ENCODE data around the gene RNU7-1. TPM values are rescaled to one million over a fixed set of nuclear protein-coding genes. Genes with fewer than 3 reads are reported as not detected.

Gene RNU7-1
- total and polyA plus RNA-seq, 3 donors from 2014 or later, result not detected

DNA sequence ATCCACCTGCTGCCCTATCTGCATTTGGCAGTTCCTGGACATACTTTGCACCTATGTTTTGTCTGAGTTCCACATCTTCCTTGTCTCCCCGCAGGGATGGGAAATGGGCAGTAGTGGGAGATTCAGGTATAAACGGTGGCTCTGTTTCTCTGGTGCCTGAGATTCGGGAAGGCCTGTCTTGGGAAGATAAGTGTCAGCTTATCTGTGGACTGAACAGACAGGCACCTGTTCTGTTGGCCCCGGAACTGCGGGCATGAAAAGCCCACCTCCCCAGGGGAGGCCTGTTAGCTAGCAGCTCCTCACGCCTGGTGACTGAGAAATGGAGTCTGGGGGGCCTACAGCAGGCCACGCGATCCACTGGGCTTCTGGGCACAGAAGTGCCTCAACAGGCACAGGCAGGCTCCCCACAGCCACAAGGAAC is 21.0 kb downstream of the RNU7-1 start:
- H3K9me3 ChIP-seq, result no peaks in the 10 kb centered on the region
- no peak overlapping the region for H3K4me3 ChIP-seq
- H3K27me3 ChIP-seq, result no peaks in the 10 kb centered on the region
- 63 to 75% methylated on average over 5 to 8 of the region's 8 CpGs for WGBS, 2 donors
- intact Hi-C loops (cut with DNase I; ENCODE audit: low total_unique reads), result no loop called here
- H3K4me1 ChIP-seq, result peaks cover 33% of the 10 kb centered on the region
- H3K36me3 ChIP-seq (ENCODE audit: low read depth, missing control alignments), result no peaks in the 10 kb centered on the region
- peak overlapping the region in 1 of 2 donors; percentile 79 for H3K27ac ChIP-seq
- TF ChIP-seq, protein P1, sequence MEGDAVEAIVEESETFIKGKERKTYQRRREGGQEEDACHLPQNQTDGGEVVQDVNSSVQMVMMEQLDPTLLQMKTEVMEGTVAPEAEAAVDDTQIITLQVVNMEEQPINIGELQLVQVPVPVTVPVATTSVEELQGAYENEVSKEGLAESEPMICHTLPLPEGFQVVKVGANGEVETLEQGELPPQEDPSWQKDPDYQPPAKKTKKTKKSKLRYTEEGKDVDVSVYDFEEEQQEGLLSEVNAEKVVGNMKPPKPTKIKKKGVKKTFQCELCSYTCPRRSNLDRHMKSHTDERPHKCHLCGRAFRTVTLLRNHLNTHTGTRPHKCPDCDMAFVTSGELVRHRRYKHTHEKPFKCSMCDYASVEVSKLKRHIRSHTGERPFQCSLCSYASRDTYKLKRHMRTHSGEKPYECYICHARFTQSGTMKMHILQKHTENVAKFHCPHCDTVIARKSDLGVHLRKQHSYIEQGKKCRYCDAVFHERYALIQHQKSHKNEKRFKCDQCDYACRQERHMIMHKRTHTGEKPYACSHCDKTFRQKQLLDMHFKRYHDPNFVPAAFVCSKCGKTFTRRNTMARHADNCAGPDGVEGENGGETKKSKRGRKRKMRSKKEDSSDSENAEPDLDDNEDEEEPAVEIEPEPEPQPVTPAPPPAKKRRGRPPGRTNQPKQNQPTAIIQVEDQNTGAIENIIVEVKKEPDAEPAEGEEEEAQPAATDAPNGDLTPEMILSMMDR (IDR thresholded peaks at IDR 0.05), result no peak
- TF ChIP-seq POLR2A (IDR thresholded peaks at IDR 0.05), result no peak
- no peak for DNase-seq

DNA sequence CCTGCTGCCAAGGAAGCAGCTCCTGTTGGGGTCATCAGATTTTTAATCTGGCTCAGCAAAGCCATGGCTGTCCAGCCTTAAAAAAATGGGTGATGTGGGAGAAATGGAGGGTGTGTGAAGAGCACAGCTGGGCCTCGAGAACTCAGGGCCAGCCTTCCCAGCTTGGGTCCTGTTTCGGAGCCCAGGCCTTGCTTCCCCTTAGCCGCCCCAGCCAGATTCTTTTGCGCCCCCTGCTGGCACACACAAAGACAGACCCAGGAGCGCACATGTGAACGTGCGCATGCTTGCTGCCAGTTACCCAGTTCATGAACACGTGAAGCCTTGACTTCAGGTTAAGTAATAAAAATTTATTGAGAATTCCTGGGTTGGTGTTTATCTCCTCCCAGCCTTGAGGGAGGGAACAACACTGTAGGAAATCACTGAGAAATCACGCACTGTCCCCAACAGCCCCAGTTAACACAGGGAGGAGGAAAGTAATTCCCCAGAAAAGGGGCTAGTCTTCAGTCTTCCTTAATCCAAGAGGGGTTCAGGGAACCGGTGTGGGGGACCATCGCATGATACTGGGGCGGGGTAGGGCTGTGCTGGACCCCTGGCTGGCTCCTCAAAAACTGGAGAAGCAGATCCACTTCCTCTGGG is 21.5 kb downstream of the RNU7-1 start:
- peak; percentile 85 for DNase-seq
- H3K27me3 ChIP-seq, result no peaks in the 10 kb centered on the region
- intact Hi-C loops (cut with DNase I; ENCODE audit: low total_unique reads), result no loop called here
- H3K9me3 ChIP-seq, result no peaks in the 10 kb centered on the region
- peak overlapping the region in 1 of 2 donors; percentile 79 for H3K27ac ChIP-seq
- no peak overlapping the region for H3K4me3 ChIP-seq
- no peak for TF ChIP-seq POLR2A (IDR thresholded peaks at IDR 0.05)
- TF ChIP-seq, protein P1 (IDR thresholded peaks at IDR 0.05), result peak; percentile 83 to 92 (median 88)
- 34 to 57% methylated on average over 11 to 12 of the region's 12 CpGs for WGBS, 2 donors
- H3K36me3 ChIP-seq (ENCODE audit: low read depth, missing control alignments), result no peaks in the 10 kb centered on the region
- H3K4me1 ChIP-seq, result peaks cover 34% of the 10 kb centered on the region

DNA sequence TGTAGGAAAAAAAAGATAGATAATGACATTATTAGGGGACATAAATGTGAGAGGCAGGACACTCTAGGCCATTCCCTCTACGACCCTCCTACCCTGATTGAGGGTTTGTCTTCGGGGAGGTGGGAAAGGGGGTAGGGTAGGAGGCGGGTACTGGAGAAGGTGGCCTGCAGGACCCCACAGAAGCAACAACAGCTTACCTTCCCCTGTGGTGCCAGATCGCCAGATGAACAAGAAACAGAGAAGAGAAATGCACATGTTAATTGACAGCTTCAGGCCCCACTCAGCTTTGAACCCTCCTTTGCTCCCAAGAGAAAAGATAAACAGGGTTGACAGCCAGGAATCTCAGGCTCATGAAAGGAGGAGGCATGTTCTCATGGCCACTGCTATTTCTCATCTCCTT is 22.1 kb downstream of the RNU7-1 start:
- H3K36me3 ChIP-seq (ENCODE audit: low read depth, missing control alignments), result no peaks in the 10 kb centered on the region
- 73 to 85% methylated on average over 3 to 4 of the region's 4 CpGs for WGBS, 2 donors
- H3K27me3 ChIP-seq, result no peaks in the 10 kb centered on the region
- no peak overlapping the region for H3K27ac ChIP-seq
- H3K4me3 ChIP-seq, result no peak overlapping the region
- H3K4me1 ChIP-seq, result peaks cover 32% of the 10 kb centered on the region
- no peak for TF ChIP-seq POLR2A (IDR thresholded peaks at IDR 0.05)
- TF ChIP-seq, protein P1 (IDR thresholded peaks at IDR 0.05), result no peak
- no peak for DNase-seq
- H3K9me3 ChIP-seq, result no peaks in the 10 kb centered on the region
- intact Hi-C loops (cut with DNase I; ENCODE audit: low total_unique reads), result no loop called here

DNA sequence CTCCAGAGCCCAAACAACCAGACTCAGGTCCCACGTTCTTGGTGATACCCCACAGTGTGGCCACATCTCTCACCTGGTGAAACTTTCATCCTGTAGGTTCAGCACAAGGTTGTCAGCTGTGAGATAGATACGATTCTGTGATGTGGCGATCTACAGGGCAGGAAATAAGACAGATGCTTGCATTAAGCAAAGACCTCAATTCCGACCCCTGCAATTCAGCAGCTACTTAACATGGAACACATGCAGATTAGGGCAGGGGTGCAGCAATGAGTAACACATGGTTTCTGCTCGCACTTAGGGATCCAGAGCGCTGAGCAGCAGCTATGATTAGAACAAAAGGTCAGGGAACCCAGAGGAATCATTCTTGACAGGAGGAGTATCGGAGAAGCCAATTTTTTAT is 22.7 kb downstream of the RNU7-1 start:
- peaks cover 27% of the 10 kb centered on the region for H3K4me1 ChIP-seq
- H3K36me3 ChIP-seq (ENCODE audit: low read depth, missing control alignments), result no peaks in the 10 kb centered on the region
- intact Hi-C loops (cut with DNase I; ENCODE audit: low total_unique reads), result no loop called here
- 82 to 86% methylated on average over 7 of the region's 7 CpGs for WGBS, 2 donors
- no peak for DNase-seq
- no peaks in the 10 kb centered on the region for H3K27me3 ChIP-seq
- no peak for TF ChIP-seq POLR2A (IDR thresholded peaks at IDR 0.05)
- TF ChIP-seq, protein P1 (IDR thresholded peaks at IDR 0.05), result no peak
- H3K27ac ChIP-seq, result no peak overlapping the region
- no peak overlapping the region for H3K4me3 ChIP-seq
- no peaks in the 10 kb centered on the region for H3K9me3 ChIP-seq

DNA sequence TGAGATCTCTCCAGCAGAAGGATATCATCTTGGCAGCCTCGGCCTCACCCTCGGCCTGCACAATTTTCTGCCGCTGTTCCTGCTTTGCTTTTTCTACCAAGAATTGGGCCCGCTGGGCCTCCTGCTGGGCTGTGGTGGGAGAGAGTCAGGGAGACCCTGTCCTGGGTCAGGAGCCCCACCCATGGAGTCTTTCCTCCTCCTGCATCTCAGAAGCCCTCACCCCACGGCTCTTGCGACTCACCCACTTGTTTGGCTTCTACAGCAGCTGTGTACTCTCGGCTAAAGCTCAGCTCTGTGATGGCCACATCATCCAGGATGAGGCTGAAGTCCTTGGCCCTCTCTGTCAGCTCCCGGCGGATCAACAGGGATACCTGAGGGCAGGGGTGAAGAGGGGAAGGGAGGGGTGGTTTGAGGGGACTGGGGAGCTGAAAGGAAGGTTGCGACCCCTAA is 24.1 kb downstream of the RNU7-1 start:
- TF ChIP-seq, protein P1 (IDR thresholded peaks at IDR 0.05), result no peak
- TF ChIP-seq POLR2A (IDR thresholded peaks at IDR 0.05), result no peak
- peaks cover 22% of the 10 kb centered on the region for H3K4me1 ChIP-seq
- intact Hi-C loops (cut with DNase I; ENCODE audit: low total_unique reads), result no loop called here

More for the DNA sequence above, 24.1 kb downstream of the RNU7-1 start:
- Histone ChIP-seq H3K36me3 (ENCODE audit: low read depth, missing control alignments) (no peaks in the 10 kb centered on the region), H3K27ac (no peak overlapping the region), H3K4me3 (no peak overlapping the region), H3K9me3 (no peaks in the 10 kb centered on the region), H3K27me3 (no peaks in the 10 kb centered on the region)
- 79 to 92% methylated on average over 7 to 10 of the region's 10 CpGs for WGBS, 2 donors
- no peak for DNase-seq
